Daoy (cell line): ENCODE results near the gene PTGER2. TPM values are rescaled to one million over a fixed set of nuclear protein-coding genes. Genes with fewer than 3 reads are reported as not detected.

ENCODE experiments used
- DNase-seq: peaks from one replicate; pipeline ENCODE4 v3.0.0-alpha.2; 2015; ENCODE audit warnings: low read depth
- total RNA-seq: library from RNA; depleted of rRNA; stranded (reverse); fragments of >200 nt; shearing (Covaris generic); gene quantifications from 2 replicates; pipeline ENCODE4 v1.2.3, GENCODE V29; 2014

The PTGER2 gene
- total RNA-seq, 1 experiment from 2014 or later: 7.0 TPM

DNA sequence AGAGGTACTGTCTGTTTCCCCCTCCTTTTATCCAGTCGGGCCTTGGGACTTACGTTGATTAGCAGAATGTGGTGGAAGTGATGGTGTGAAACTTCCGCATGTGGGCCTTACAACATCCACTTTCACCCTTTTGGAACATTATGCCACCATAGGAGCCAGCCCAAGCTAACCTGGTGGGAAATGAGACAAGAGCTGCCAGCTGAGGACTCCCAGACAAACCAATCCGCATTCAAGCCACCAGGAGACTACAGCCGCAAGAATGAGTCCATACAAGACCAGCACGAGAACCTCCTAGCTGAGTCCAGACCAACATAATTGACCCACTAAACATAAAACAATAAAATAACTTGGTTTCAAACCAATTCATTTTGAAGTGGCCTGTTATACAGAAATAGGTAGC lies 9.1 kb upstream of the PTGER2 start:
- DNase-seq: no peak

- no peak for DNase-seq
Measured at GRCh38 chr14:52307376-52307775, 6.7 kb upstream of the PTGER2 start.

DNA sequence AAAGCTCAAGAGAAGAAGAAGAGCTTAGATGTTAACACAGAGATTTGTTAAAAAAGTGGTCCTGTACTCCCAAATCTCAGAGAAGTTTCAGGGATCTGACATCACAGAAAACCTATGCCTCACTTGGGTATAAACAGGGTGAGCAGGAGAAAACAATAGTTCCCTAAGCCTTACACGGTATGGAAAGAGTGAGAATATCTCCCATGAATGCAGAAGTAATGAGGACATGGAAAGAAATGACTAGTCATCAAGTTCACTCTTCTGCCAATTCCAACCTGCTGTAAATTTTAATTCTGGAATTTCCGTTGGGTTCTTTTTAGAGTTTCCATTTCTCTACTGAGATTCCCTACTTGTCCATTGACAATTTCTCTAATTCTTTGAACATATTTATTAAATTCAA lies 6.2 kb upstream of the PTGER2 start:
- no peak for DNase-seq

DNA sequence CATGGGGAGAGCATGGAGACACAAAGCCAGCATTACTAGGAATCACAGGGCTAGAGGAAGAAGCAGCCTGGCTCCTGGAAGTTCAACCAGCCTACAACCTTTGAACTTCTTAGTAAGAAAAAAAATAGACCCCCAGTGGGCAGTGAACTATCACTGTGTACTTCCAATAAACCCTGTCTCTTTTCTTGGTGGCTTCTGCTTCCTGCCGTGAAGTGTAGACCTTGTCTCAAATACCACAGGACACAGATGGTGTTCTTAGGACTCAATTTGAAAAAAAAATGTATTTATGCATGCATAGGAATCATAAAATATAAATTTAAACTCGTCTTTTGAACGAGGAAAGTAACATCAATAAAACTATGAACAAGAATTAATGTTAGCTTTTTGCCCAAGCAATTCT lies 3.6 kb upstream of the PTGER2 start:
- DNase-seq: no peak

- DNase-seq: no peak
Measured at GRCh38 chr14:52312931-52313355, 1.2 kb upstream of the PTGER2 start.

DNA sequence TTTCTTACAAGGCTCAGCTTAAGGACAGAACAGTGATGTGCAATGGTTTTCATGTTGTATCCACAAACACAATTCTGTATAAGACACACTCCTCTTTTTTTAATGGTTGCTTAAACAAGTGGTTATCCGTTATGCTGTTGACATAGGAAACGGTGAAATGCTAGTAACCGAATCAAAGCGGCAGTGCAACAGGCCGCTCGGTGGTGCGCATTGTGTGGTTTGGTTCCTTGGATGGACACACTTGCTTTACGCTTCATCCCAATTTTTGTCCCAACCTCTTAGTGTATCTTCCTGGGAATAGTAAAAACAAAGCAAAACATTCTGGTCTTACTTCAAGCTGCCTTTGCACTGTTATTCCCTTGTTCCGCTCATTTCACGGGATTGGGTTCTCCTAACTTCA lies 650 bp upstream of the PTGER2 start:
- DNase-seq: no peak

DNA sequence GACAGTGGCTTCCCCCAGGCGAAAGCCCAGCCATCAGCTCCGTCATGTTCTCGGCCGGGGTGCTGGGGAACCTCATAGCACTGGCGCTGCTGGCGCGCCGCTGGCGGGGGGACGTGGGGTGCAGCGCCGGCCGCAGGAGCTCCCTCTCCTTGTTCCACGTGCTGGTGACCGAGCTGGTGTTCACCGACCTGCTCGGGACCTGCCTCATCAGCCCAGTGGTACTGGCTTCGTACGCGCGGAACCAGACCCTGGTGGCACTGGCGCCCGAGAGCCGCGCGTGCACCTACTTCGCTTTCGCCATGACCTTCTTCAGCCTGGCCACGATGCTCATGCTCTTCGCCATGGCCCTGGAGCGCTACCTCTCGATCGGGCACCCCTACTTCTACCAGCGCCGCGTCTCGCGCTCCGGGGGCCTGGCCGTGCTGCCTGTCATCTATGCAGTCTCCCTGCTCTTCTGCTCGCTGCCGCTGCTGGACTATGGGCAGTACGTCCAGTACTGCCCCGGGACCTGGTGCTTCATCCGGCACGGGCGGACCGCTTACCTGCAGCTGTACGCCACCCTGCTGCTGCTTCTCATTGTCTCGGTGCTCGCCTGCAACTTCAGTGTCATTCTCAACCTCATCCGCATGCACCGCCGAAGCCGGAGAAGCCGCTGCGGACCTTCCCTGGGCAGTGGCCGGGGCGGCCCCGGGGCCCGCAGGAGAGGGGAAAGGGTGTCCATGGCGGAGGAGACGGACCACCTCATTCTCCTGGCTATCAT lies 663 bp downstream of the PTGER2 start:
- peak; percentile 51 for DNase-seq

DNA sequence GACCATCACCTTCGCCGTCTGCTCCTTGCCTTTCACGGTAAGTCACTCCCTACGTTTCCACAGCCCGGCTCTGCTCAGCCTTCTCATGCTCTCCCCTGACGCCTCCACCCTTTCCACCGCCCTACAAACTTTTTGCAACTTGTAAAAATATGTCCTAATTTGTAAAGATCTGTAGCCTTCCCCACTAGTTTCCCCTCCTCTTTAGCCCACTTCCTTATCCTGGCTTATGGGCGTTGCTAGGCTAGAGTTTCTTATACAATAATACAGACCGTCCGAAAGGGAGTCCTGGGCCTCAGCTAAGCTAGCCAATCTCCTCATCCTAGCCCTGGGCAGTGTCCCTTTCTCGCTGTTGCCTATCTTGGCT lies 1.2 kb downstream of the PTGER2 start:
- DNase-seq: no peak

GRCh38 chr14:52318062-52318461 lies 4.0 kb downstream of the PTGER2 start:
- DNase-seq: no peak

GRCh38 chr14:52318826-52319645 lies 4.9 kb downstream of the PTGER2 start:
- DNase-seq: peak; percentile 65

DNA sequence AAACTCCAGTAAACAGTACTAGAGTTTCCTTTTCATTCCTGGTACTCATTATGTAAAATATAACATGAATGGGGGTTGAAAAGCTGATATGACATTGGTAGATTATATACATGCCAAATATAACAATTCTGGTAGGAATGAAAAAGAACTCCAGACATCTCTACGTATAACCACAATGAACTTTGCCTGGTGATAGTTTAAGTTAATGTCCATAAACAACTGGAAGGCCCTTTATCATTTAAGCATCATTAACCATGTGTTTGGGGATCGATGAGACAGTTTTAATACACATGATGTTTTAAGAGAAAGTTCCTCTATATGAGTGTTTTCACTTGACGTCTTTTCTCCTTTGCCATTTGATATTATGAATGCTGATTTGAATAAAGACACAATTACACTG lies 5.8 kb downstream of the PTGER2 start:
- DNase-seq: no peak

DNA sequence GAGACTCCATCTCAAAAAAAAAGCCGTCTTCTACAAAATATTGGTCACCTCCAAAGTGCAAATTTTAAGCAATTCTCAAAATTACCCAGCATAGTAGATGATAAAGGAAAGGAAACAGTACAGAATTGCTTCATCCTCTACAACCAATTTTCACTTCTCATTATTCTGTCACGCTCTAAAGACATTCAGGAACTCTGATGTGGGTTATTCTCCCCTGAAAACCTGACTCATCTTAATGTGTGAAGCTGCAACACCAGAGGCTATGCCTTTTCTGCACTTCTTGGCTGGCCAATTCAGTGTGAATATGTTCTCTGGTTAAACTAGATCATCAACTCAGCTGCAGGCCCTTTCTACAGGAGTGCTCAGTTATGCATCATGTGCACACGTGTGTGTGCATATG lies 11.0 kb downstream of the PTGER2 start:
- DNase-seq: peak; percentile 84

GRCh38 chr14:52325630-52326029 lies 11.5 kb downstream of the PTGER2 start:
- DNase-seq: no peak

GRCh38 chr14:52327374-52328226 lies 13.5 kb downstream of the PTGER2 start:
- DNase-seq: no peak

DNA sequence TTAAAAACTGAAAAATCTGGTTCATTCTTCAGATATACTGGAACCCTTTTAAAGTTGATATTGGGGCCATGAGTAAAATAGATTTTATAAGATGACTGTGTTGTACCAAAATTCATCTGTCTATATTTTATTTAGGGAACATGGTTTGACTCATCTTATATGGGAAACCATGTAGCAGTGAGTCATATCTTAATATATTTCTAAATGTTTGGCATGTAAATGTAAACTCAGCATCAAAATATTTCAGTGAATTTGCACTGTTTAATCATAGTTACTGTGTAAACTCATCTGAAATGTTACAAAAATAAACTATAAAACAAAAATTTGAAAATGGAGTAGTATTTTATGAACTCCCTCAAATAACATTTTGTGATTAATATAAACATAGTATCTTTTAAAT lies 14.2 kb downstream of the PTGER2 start:
- no peak for DNase-seq

DNA sequence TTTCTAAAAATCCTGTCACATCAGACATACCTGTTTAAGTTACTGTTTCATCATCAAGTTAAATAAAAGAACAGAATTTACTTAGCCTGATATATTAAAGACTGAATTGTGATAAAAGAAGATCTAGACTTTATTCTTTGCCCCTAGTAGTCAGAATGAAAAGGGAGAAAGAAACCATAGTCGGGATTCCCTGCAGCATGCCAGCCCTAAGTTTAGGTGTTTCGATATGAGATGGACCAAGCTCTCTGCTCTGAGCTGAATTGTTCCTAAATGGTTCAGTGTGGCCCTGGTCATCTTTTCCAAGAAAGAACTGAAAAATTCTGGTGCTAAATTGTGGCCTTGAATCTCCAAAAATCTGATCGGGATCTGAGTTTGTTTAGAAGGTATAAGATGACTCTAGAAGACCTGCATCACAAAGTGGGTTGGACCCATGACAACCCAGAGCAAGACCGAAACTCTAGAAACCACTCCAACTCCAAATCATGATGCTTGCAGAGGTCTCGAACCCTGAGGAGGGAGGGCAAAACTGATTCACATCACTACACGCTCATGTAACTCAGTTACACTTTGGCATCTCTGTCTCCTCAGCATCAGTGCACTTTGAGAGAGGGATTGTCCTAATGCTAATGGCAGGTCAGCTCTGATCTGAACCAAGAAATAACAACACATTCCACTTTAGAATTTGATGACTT lies 15.7 kb downstream of the PTGER2 start:
- no peak for DNase-seq

GRCh38 chr14:52332269-52332668 lies 18.2 kb downstream of the PTGER2 start:
- DNase-seq: no peak

- DNase-seq: no peak
Measured at GRCh38 chr14:52333108-52333507, 19.0 kb downstream of the PTGER2 start.

DNA sequence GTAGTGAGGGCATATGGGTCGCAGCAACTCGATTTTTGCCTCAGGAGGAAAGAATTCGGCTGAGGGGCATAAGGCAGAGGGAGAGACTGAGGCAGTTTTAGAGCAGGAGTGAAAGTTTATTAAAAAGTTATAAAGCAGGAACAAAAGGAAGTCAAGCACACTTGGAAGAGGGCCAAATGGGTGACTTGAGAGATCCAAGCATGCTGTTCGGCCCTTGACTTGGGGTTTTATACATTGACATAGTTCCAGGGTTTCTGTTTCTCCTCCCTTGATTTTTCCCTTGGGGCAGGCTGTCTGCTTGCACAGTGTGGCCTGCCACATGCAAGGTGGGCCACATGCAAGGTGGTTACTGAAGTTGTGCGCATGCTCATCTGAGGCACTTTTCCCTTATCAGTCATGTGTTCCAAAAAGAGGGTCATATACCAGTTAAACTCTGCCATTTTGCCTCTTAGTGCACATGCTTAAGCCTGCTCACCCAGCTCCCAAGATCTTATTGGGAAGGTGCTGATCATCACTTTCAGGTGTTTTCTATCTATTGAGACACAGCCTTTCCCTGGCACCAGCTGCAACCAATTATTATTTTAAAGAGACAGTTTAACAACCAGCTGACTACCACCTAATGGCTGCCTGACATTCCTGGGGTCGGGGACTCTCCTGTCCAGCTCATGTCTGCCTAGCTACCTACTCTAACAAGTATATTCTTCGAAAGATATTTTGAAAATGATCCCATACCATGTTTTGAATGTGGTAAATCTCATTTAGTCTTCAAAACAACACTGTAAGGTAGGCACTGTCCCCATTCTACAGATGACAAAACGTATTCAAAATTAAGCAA lies 19.9 kb downstream of the PTGER2 start:
- DNase-seq: peak; percentile 35

GRCh38 chr14:52336241-52336640 lies 22.1 kb downstream of the PTGER2 start:
- DNase-seq: no peak
